C4-2B (cell line): ENCODE measurements around the gene ATG4B.

Source experiments
- H3K27ac ChIP-seq: fragments of 450-650 bp; 2 replicates; pipeline ENCODE4 v1.5.1; 2017
- ZFX ChIP-seq: fragments of 450-650 bp; IDR thresholded peaks from 2 replicates; pipeline ENCODE4 v1.6.1; 2017
- TF ChIP-seq, protein P1 (sequence below): fragments of 450-650 bp; conservative IDR thresholded peaks from 2 replicates; pipeline ENCODE4 v1.5.1; 2017; ENCODE audit warnings: mild to moderate bottlenecking

Gene ATG4B

DNA sequence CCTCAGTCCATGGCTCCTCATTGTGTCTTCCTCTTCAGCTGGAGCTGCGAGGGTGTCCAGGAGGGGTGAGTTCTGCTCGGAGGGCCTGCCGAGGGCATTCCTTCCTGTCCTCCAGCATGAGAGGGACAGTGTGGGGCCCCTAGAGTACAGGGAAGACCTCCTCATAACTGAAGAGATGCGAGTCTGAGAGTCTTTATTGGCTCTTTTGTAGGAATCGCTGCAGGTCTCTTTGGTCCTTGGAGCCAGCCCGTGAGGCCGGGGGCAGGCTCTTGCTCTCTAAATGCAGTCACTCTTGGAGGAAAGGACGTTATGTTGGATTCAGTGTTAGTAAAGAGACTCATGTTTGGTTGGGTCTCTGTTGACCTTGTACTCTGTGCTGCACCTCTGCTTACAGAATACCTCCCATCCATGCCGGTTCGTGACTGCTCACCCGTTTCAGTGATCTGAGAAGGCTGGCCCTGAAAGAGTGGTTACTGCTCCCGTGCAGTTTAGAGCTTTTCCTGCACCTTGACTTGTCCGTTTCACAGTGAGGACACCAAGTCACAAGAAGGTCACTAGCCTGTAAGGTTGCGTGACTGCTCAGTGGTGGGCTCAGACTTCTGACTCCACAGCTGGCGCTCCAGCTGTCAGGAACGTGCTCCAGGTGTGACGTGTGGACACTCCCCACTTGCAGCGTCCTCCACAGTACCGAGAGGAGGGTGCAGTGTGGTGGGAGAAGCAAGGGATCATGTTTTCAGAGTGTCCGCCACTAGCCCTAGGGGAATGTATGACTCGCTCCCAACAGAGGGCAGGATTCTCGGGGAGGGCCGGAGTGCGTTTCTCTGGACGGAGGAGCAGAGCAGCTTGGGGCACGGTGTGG is 7.8 kb downstream of the ATG4B start:
- TF ChIP-seq, protein P1, sequence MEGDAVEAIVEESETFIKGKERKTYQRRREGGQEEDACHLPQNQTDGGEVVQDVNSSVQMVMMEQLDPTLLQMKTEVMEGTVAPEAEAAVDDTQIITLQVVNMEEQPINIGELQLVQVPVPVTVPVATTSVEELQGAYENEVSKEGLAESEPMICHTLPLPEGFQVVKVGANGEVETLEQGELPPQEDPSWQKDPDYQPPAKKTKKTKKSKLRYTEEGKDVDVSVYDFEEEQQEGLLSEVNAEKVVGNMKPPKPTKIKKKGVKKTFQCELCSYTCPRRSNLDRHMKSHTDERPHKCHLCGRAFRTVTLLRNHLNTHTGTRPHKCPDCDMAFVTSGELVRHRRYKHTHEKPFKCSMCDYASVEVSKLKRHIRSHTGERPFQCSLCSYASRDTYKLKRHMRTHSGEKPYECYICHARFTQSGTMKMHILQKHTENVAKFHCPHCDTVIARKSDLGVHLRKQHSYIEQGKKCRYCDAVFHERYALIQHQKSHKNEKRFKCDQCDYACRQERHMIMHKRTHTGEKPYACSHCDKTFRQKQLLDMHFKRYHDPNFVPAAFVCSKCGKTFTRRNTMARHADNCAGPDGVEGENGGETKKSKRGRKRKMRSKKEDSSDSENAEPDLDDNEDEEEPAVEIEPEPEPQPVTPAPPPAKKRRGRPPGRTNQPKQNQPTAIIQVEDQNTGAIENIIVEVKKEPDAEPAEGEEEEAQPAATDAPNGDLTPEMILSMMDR: no peak
- no peak for TF ChIP-seq ZFX
- H3K27ac ChIP-seq: no peak overlapping the region

DNA sequence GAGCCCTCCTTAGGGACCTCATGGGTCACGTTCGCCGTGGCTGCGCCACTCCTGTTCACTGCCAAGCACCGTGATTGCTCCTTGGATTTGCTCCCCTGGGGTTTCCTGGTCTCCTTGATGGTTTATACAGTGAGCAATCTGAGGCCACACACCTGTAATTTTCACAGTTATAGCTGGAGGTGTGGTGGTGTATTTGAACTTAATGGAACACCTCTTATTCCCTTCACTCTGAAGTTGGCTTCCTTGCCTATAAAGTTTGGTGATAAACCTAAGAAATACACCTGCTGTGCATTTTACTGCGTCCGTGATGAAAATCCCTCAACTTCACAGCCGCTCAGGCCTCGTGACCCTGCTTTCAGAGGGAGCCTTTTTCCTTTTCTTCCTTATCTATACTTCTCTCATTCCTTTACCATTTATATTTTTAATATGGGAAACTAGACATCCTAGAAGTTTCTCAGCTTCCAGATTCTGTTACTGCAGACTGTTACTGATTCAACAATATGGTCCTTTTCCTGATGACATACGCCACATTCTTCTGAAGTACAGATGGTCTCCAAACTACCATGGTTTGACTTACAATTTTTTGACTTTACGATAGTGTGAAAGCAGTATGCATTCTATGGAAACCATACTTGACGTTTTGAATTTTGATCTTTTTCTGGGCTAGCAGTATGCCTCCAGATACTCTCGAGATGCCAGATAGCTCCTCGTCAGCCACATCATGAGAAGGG is 8.6 kb downstream of the ATG4B start:
- TF ChIP-seq, protein P1: no peak
- TF ChIP-seq ZFX: no peak
- no peak overlapping the region for H3K27ac ChIP-seq

DNA sequence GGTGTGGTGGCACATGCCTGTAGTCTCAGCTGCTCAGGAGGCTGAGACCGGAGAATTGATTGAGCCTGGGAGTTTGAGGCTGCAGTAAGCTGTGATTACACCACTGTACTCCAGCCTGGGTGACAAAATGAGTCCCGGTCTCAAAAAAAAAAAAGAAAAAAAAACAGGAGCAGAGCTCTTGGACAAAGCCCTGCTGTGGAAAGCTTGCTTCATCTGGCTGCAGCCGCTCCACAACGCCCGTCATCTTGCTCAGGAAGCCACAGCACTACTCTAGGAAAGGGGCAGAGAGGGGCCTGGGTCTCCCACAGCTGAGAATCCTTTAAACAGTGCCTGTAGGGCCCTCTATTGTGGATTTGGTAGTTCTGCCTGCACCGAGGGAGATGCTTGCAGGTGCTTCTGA is 11.0 kb downstream of the ATG4B start:
- H3K27ac ChIP-seq: no peak overlapping the region
- TF ChIP-seq ZFX: no peak
- TF ChIP-seq, protein P1: no peak

DNA sequence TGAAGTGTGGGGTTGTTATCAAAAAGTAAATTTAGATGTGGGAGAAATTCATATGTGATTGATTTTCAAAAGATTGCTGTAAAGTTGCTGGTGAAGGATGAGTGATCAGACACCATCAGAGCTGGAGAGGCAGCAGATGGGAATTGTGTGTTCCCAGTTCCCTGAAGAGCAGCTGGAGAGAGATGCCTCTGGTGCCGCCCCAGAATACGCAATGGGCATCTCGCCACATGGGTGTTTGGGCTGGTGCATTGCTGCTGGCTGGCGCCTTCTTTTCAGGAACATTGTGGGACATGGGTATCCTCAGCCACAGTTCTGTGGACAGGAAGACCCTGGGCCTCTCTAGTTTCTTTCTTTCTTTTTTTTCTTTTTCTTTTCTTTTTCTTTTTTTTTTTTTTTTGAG is 11.9 kb downstream of the ATG4B start:
- TF ChIP-seq, protein P1: no peak
- TF ChIP-seq ZFX: no peak
- no peak overlapping the region for H3K27ac ChIP-seq

DNA sequence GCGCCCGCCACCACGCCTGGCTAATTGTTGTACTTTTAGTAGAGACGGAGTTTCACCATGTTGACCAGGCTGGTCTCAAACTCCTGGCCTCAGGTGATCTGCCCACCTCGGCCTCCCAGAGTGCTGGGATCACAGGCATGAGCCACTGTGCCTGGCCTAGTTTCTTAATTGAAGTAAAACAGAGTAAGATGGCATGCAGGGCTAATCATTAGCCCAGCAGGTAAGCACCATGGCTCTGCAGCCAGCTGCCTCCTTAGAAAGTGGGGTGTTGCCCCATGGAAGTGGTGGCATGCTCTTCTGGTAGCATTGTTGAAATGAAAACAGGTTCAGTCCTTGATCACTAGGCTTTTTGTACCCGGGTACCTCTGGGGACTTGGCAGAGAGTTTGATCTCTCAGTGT is 12.4 kb downstream of the ATG4B start:
- no peak overlapping the region for H3K27ac ChIP-seq
- TF ChIP-seq, protein P1: no peak
- no peak for TF ChIP-seq ZFX

DNA sequence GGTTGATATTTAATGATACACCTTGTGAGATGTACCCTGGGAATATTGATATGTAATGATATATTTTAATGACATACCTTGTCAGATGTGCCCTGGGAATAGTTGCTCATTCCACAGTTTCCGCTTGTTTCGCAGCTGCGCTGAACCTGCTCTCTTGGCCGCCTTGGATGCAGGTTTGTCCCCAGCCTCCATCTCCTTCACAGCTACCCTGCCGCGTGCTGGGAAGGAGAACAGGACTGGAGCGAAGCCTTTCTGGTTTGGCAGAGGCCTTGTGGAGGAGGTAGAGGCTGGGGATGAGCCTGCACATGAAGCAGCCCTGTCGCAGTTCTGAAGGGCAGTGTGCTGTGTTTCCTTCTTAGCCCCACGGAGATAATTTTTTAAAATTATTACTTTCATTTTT is 14.6 kb downstream of the ATG4B start:
- H3K27ac ChIP-seq: no peak overlapping the region
- TF ChIP-seq ZFX: no peak
- TF ChIP-seq, protein P1: no peak

DNA sequence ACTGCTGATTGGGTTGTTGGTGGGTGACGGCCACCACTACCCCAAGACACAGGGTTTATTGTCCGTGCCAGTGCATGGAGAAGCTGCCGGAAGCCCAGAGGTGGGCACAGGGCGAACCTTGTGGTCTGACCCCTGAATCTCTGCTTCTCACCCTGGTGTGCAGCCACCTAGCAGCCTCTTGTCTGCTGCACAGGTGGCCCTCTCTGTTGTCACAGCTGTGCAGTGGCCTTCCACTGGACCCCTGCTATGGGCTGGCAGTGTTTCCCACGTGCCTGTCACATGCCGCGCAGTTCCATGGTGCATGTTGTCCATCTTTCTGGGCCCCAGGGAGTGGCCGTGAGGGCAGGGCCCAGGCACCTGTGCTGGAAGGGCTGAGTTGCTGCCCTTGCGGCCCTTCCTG is 15.2 kb downstream of the ATG4B start:
- TF ChIP-seq ZFX: no peak
- TF ChIP-seq, protein P1: no peak
- H3K27ac ChIP-seq: no peak overlapping the region
